GM18517 (cell line): Measurements from ENCODE around the gene CREB5.

Experiments used
- ATAC-seq: cut with Tn5 transposase; IDR thresholded peaks from one replicate; pipeline ENCODE4 v1.9.1; 2021; ENCODE audit warnings: mild to moderate bottlenecking, moderate library complexity; ENCODE audit not compliant: unreplicated experiment

Gene CREB5

DNA sequence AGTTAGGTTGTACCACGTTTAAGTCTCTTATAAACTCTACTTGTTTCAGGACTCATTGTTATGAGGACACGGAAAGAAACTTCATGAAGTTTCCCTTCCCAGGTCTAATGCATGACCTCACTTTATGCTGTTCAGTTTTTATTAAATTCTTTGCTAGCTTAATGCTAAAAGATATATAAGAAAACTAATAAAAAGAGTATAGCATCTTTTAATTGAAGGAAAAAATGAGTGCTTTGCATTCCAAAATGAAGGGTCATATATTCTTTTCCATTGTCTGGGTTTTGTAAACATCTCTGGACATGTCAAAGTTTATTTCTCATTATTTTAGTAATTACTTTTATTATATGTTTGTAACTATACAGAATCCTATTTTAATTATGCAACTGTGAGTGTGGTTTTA, 255.8 kb downstream of the CREB5 start:
- ATAC-seq, result no peak

DNA sequence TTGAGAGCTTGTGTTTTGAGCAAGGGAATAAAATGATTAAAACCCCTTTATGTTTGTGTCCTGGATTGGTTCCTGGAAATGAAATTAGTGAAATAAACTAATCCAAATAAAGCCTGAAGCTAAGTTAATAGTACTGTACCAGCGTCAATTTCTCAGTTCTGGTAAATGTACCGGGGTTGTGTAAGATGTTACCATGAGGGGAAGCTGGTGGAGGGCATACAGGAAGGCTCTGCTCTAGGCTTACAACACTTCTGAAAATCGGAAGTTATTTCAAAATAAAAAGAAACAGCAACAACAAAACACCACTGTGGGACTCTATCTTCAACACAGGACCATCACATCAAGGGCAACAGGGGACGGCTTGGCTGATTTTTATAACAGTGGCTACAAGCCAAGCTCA, 257.0 kb downstream of the CREB5 start:
- no peak for ATAC-seq

DNA sequence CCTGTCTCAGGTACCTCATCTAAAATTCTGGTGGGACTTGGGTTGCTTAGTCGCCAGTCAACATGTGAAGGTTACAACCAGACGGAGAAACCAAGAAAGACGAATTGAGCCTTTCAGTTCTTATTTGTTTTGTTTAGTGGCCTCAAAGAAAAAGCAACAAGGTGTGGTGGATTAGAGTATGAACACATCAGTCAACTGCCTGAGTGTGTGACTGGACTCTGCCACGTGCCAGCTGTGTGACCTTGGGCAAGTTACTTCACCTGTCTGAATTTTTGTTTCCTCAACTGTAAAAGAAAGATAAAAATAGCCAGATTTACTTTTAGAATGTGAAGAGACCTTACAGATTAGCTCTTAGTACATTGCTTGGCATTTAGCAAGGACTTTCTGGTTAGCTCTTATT, 259.2 kb downstream of the CREB5 start:
- no peak for ATAC-seq

DNA sequence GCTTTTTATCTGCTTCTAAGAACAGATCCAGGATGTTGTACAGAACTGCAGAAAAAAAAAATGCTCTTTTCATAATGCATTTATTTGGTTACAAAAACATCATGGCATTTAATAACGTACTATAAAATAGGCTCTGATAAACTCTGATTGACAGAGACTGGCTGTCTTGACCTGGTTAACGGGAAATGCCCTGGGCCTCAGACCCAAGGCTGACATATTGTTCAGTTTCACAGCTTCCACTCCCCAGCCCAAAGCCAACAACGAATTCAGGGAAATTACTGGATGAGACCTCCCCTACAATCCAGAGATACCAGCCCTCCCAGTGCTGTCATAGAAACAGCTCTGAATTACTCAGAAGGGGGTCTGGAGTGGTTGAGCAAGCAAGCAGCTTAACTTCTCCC, 260.1 kb downstream of the CREB5 start:
- no peak for ATAC-seq

GRCh38 chr7:28674359-28674782, 262.1 kb downstream of the CREB5 start:
- ATAC-seq, result no peak

- no peak for ATAC-seq
Observed at GRCh38 chr7:28675429-28675828, 263.1 kb downstream of the CREB5 start.

DNA sequence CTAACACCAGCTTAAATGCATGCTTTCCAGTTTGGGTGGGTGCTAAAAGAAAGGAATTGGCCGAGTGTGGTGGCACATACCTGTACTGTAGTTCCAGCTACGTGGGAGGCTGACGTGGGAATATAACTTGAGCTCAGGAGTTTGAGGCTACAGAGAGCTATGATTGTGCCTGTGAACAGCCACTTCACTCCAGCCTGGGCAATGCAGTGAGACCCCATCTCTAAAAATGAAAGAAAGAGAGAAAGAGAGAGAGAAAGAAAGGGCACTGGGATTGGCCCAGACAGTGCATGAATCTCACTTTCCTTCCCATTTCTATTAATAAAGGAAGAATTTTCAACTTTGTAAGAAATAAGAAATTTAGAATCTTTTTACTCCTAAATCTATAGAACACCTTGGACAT, 265.4 kb downstream of the CREB5 start:
- ATAC-seq, result no peak

DNA sequence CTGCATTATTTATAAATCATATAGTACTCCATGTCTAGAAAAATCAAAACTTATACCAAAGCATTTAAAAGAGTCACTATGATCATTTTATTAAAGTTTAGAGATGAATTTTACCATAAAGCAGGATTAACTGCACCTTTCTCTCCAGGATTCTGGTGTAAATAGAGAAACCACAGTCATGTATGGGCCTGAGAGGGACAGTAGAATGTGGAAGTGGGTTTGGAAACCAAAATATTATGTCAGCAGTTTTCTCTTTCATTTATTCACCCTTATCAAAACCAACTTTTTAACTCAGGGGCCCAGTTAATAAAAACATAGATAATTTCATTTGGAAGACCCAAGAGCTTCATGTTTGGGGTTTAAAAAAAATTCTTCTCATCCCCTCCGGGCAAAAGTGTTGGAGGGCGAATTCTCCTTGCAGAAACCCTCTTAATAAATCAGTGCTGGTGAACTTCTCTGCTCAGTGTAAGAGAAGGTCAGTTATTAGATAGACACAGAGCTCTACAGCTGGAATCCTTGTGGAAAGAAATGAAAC, 266.2 kb downstream of the CREB5 start:
- no peak for ATAC-seq

DNA sequence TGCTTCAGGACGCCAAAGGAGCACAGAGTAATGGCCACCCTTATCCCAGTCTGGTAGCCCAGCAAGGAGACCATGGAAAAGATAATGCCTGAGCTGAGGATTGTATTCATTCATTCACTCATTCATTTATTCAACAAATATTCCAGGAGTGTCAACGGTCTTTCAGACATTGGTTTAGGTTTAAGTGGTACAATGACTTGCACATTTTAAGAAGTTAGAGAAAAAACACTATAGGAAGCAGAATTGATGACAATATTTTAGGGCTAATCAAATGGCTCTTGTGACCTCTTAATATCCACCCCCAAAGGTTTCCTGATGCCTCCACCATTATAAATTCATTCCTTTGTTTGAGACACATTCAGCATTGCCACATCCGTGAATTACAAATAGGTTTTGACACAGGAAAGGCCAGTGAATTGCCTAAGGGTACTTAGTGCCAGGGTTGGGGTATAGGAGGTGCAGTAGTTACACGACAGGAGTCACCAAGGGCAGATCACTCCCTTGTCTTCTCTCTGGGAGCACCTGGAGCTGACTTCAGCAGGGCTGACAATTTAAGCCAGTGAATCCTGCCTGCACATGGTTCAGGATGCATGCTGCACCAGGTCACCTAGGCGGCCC, 269.5 kb downstream of the CREB5 start:
- ATAC-seq, result no peak

GRCh38 chr7:28682801-28683200, 270.5 kb downstream of the CREB5 start:
- ATAC-seq, result no peak

DNA sequence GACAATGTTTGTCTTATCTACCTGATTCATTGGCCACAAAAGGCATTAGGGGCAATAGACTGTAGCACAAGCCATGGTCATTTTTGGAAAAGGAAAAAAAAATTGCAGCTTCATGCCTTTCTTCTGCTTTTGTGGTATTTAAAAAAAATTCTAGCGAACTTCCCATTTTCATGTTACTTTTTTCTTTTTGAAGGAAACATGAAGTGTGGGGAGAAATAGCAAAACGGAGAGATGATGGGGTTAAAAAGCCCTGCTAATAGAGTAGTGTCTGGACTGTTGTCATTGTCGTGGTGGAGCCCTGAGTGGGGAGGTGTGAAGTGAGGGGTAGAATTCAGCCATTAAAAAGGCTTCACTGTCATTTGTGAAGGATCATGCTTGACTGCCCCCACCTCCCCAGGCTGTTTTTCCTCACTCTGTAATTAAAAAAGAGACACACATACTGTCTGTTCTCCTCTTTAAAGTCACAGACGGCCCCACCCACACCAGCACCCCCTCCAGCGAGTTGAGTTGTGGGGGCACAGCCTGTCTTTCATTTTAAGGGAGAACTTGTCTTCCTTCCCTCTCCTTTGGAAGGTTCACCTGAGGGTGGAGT, 272.4 kb downstream of the CREB5 start:
- ATAC-seq, result no peak

- ATAC-seq, result no peak
Observed at GRCh38 chr7:28685242-28685643, 272.9 kb downstream of the CREB5 start.

GRCh38 chr7:28685644-28686417, 273.5 kb downstream of the CREB5 start:
- ATAC-seq, result no peak

DNA sequence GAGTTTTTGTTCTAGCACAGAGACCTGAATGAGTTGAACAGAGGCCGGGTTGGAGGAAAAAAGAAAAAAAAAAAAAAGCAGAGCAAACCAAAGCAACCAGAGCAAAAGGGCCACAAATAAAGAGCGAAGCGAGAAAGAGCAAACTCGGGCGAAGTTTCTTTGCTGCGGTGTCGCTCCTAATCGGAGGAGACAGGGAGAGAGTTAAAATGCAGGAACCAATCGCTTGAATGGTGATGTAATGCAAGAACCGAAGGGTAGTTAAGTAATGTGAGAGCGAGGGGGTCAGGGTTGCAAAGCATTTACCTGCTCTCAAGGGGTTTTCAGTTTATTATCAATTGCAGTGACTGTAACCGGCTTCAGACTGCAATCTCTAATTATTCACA, 274.1 kb downstream of the CREB5 start:
- no peak for ATAC-seq

DNA sequence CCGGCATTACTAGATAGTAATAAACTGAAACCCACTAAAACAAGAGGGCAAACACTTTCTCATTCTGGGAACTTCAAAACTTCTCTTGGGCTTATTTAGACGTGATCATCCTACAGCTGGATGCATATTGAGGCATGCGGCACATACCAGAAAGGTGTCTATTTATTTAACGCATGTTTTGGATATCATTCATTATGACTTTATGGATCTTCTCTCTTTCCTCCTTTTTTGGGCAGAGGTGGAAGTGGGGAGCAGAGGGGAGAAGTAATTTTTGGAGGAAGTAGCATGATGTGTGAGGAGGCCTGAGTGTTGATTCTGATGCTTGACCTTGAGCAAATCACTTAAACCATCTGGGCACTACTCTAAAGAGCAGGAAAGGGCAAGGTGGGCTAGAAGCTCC, 275.2 kb downstream of the CREB5 start:
- ATAC-seq, result no peak

DNA sequence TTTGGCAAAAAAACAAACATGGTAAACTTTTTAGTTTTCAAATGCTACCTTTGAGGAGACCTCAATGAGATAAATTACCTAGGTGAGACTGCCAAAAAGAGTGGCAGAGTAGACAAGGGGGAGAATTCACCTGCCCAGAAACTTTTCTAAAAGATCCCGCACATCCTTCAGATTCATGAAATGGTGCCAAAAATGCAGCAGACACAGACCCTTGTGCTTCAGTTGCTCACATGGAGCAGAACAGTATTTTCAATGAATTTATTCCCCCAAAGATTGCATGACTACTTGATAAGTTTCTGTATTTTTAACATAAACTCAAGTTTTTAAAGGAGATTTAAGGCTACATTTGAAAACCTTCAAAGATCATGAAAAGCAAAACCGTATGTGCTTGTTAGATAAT, 275.9 kb downstream of the CREB5 start:
- no peak for ATAC-seq

DNA sequence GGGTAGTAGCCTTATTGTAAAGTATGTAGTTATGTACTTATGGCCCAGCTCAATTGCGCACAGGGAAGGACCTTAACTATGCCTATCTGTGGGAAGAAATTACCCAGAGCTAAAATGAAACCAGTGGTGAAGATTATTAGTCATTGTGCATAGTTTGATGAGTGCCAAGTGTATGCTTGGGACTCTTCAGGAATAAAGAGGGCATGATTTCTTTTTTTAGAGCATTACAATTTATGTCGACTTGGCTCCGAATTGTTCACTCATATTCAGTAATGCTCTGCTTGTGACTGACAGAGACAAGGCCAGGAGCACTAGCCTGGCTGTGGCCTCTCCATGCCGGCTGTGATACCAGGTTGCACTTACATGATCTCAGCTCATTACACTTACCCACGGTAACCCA, 276.3 kb downstream of the CREB5 start:
- ATAC-seq, result no peak

- no peak for ATAC-seq
Observed at GRCh38 chr7:28695300-28696295, 283.3 kb downstream of the CREB5 start.

- no peak for ATAC-seq
Observed at GRCh38 chr7:28697913-28698563, 285.7 kb downstream of the CREB5 start.

GRCh38 chr7:28698840-28699239, 286.5 kb downstream of the CREB5 start:
- no peak for ATAC-seq
